Activated CD4-positive, alpha-beta T cell treated with anti-CD3 and anti-CD28 coated beads for 1 hour (primary cell): ENCODE measurements around the gene GPR146.

Experiments
- DNase-seq: peaks from one replicate; pipeline ENCODE4 v3.0.0-alpha.2; 2020

GPR146 gene

GRCh38 chr7:1079546-1079945, 35.2 kb downstream of the GPR146 start:
- no peak for DNase-seq

GRCh38 chr7:1080252-1080920, 36.0 kb downstream of the GPR146 start:
- no peak for DNase-seq

- DNase-seq, result no peak
Measured at GRCh38 chr7:1080921-1081255, 36.5 kb downstream of the GPR146 start.

- DNase-seq, result no peak
Measured at GRCh38 chr7:1081336-1081735, 37.0 kb downstream of the GPR146 start.

- no peak for DNase-seq
Measured at GRCh38 chr7:1081931-1082401, 37.6 kb downstream of the GPR146 start.

- DNase-seq, result no peak
Measured at GRCh38 chr7:1083729-1084657, 39.6 kb downstream of the GPR146 start.

- DNase-seq, result no peak
Measured at GRCh38 chr7:1085266-1085665, 40.9 kb downstream of the GPR146 start.

- no peak for DNase-seq
Measured at GRCh38 chr7:1085910-1086421, 41.6 kb downstream of the GPR146 start.

- peak; percentile 59 for DNase-seq
Measured at GRCh38 chr7:1086588-1087464, 42.5 kb downstream of the GPR146 start.

GRCh38 chr7:1087465-1087814, 43.1 kb downstream of the GPR146 start:
- no peak for DNase-seq

GRCh38 chr7:1087952-1088920, 43.9 kb downstream of the GPR146 start, which contains the start of gene GPER1:
Gene GPER1 (plus strand): TSS chr7:1088113. CDS start chr7:1091729, 3,616 bp downstream.
- DNase-seq, result no peak

GRCh38 chr7:1090236-1090635, 45.9 kb downstream of the GPR146 start:
- DNase-seq, result no peak

GRCh38 chr7:1090686-1091643, 46.6 kb downstream of the GPR146 start:
- DNase-seq, result no peak

GRCh38 chr7:1091644-1092027, 47.3 kb downstream of the GPR146 start:
- no peak for DNase-seq

GRCh38 chr7:1092161-1092632, 47.9 kb downstream of the GPR146 start:
- DNase-seq, result no peak

GRCh38 chr7:1092806-1093501, 48.6 kb downstream of the GPR146 start:
- no peak for DNase-seq

- no peak for DNase-seq
Measured at GRCh38 chr7:1093502-1093843, 49.1 kb downstream of the GPR146 start.

- no peak for DNase-seq
Measured at GRCh38 chr7:1093916-1094508, 49.7 kb downstream of the GPR146 start.

- DNase-seq, result no peak
Measured at GRCh38 chr7:1094870-1095269, 50.5 kb downstream of the GPR146 start.
